ENCODE results near the gene DDX54.
"Not testable (repeated sequence)": the region's sequence is repeated elsewhere in the genome, so short reads cannot be mapped to it uniquely, and the experiment has no call there.

Gene DDX54

GRCh38 chr12:113138826-113139225, 46.5 kb downstream of the DDX54 start:
- no peak for DNase-seq

- DNase-seq, result no peak
These were observed 47.2 kb downstream of the DDX54 start for GRCh38 chr12:113137861-113138783.

- no peak for DNase-seq
These were observed 48.2 kb downstream of the DDX54 start for GRCh38 chr12:113136990-113137511.

GRCh38 chr12:113136128-113136989, 48.9 kb downstream of the DDX54 start:
- DNase-seq, result peak in 2 of 3 experiments; percentile 54 to 72

- peak; percentile 70 to 80 (median 77) for DNase-seq
These were observed 49.8 kb downstream of the DDX54 start, which contains the start of gene RASAL1 for GRCh38 chr12:113135178-113136127. RASAL1 (minus strand) TSS chr12:113135761; CDS start chr12:113135462, 299 bp downstream.

GRCh38 chr12:113134521-113134951, 50.7 kb downstream of the DDX54 start:
- peak; percentile 30 to 59 (median 31) for DNase-seq

- DNase-seq, result peak in 1 of 3 experiments; percentile 53
These were observed 51.2 kb downstream of the DDX54 start for GRCh38 chr12:113134071-113134470.

- no peak for DNase-seq
These were observed 51.6 kb downstream of the DDX54 start for GRCh38 chr12:113133666-113134065.

- no peak for DNase-seq
These were observed 52.2 kb downstream of the DDX54 start for GRCh38 chr12:113133036-113133435.

- DNase-seq, result no peak
These were observed 53.7 kb downstream of the DDX54 start for GRCh38 chr12:113131556-113131955.

- DNase-seq, result peak in 2 of 3 experiments; percentile 71 to 79
These were observed 54.7 kb downstream of the DDX54 start for GRCh38 chr12:113130457-113131135.

- DNase-seq, result no peak
These were observed 55.4 kb downstream of the DDX54 start for GRCh38 chr12:113129664-113130456.

- no peak for DNase-seq
These were observed 56.2 kb downstream of the DDX54 start for GRCh38 chr12:113128802-113129663.

GRCh38 chr12:113127791-113128199, 57.5 kb downstream of the DDX54 start:
- DNase-seq, result peak in 2 of 3 experiments; percentile 39 to 65

GRCh38 chr12:113120670-113121370, 64.5 kb downstream of the DDX54 start:
- DNase-seq, result peak; percentile 38 to 70 (median 49)

- peak; percentile 19 to 85 (median 60) for DNase-seq
These were observed 65.2 kb downstream of the DDX54 start for GRCh38 chr12:113119980-113120669.

GRCh38 chr12:113118142-113118541, 67.1 kb downstream of the DDX54 start:
- no peak for DNase-seq

- not testable (repeated sequence) for DNase-seq
These were observed 67.6 kb downstream of the DDX54 start for GRCh38 chr12:113117684-113118083.

All from NCI-H1417 (cell line).